AG08396 (cell line): ENCODE results near the gene SEC16A.

Experiments
- DNase-seq: peaks from one replicate; pipeline ENCODE4 v3.0.0; 2012; ENCODE audit warnings: low spot score, mixed read lengths

The SEC16A gene

GRCh38 chr9:136485049-136486045 is 2.5 kb upstream of the SEC16A start:
- DNase-seq = peak; percentile 83

- no peak for DNase-seq
Measured at GRCh38 chr9:136484153-136485048, 1.6 kb upstream of the SEC16A start.

- DNase-seq = peak; percentile 99
Measured at GRCh38 chr9:136483589-136484152, 831 bp upstream of the SEC16A start.

- peak; percentile 55 for DNase-seq
Measured at GRCh38 chr9:136482046-136482792, 621 bp downstream of the SEC16A start.

- no peak for DNase-seq
Measured at GRCh38 chr9:136481558-136481957, 1.3 kb downstream of the SEC16A start.

- DNase-seq = no peak
Measured at GRCh38 chr9:136476369-136477150, 6.3 kb downstream of the SEC16A start.

GRCh38 chr9:136474974-136475865 is 7.6 kb downstream of the SEC16A start:
- no peak for DNase-seq

- DNase-seq = no peak
Measured at GRCh38 chr9:136474021-136474640, 8.7 kb downstream of the SEC16A start.

GRCh38 chr9:136473354-136473721 is 9.5 kb downstream of the SEC16A start:
- no peak for DNase-seq

GRCh38 chr9:136472640-136473353 is 10.0 kb downstream of the SEC16A start:
- no peak for DNase-seq

- DNase-seq = no peak
Measured at GRCh38 chr9:136471802-136472487, 10.9 kb downstream of the SEC16A start.

- DNase-seq = no peak
Measured at GRCh38 chr9:136470792-136471469, 11.9 kb downstream of the SEC16A start.

- DNase-seq = no peak
Measured at GRCh38 chr9:136470356-136470755, 12.5 kb downstream of the SEC16A start.

- no peak for DNase-seq
Measured at GRCh38 chr9:136467766-136468165, 15.1 kb downstream of the SEC16A start.

GRCh38 chr9:136466155-136466541 is 16.7 kb downstream of the SEC16A start:
- no peak for DNase-seq

GRCh38 chr9:136465500-136466154 is 17.2 kb downstream of the SEC16A start:
- DNase-seq = no peak

GRCh38 chr9:136464241-136464640 is 18.6 kb downstream of the SEC16A start:
- no peak for DNase-seq
